Liver (tissue), 9 donors: ENCODE results near the gene TMEM63B. TPM values are rescaled to one million over a fixed set of nuclear protein-coding genes. Genes with fewer than 3 reads are reported as not detected.

Experiments used
- DNase-seq: peaks from one replicate; pipeline ENCODE4 v3.0.0-alpha.2; 2017; ENCODE audit warnings: low spot score
- H3K27ac ChIP-seq, 2 donors: one replicate each; pipeline ENCODE4 v1.7.0; 2013; ENCODE audit warnings: inconsistent platforms in 2 of 2, low read length in 2 of 2, control low read depth in 1 of 2, low read depth in 1 of 2, mild to moderate bottlenecking in 1 of 2
- H3K27me3 ChIP-seq, 4 donors: one replicate each; pipeline versions ENCODE4 v1.6.1 to v1.7.0; 2013; ENCODE audit warnings: low read length in 3 of 4, inconsistent platforms in 1 of 4, mild to moderate bottlenecking in 1 of 4, moderate library complexity in 1 of 4; ENCODE audit not compliant: control insufficient read depth in 4 of 4, insufficient read depth in 4 of 4
- H3K36me3 ChIP-seq, 4 donors: one replicate each; pipeline versions ENCODE4 v1.6.1 to v1.7.0; 2013; ENCODE audit warnings: low read length in 3 of 4, mild to moderate bottlenecking in 3 of 4, low read depth in 1 of 4, moderate library complexity in 1 of 4; ENCODE audit not compliant: control insufficient read depth in 4 of 4, insufficient read depth in 3 of 4
- H3K4me1 ChIP-seq, 4 donors: one replicate each; pipeline versions ENCODE4 v1.6.1 to v1.7.0; 2013; ENCODE audit warnings: low read length in 3 of 4, mild to moderate bottlenecking in 3 of 4, moderate library complexity in 1 of 4; ENCODE audit not compliant: control insufficient read depth in 4 of 4, insufficient read depth in 4 of 4
- H3K4me3 ChIP-seq, 3 donors: one replicate each; pipeline versions ENCODE4 v1.6.1 to v1.7.0; 2013; ENCODE audit warnings: low read length in 3 of 3, control low read depth in 1 of 3, low read depth in 1 of 3, mild to moderate bottlenecking in 1 of 3
- H3K9ac ChIP-seq, 2 donors: one replicate each; pipeline ENCODE4 v1.7.0; 2013; ENCODE audit warnings: low read length in 2 of 2, mild to moderate bottlenecking in 2 of 2, moderate library complexity in 2 of 2, control low read depth in 1 of 2, low read depth in 1 of 2
- H3K9me3 ChIP-seq, 4 donors: one replicate each; pipeline versions ENCODE4 v1.6.1 to v1.7.0; 2013; ENCODE audit warnings: low read length in 3 of 4; ENCODE audit not compliant: control insufficient read depth in 4 of 4
- ATF3 ChIP-seq: IDR thresholded peaks from 2 replicates; pipeline ENCODE4 v1.6.1; 2016; ENCODE audit warnings: antibody characterized with exemption
- CTCF ChIP-seq: fragments of 150-350 bp; IDR thresholded peaks from 2 replicates; pipeline ENCODE4 v1.5.1; 2017; ENCODE audit warnings: improper control_type of control experiment, low read depth, low read length; ENCODE audit not compliant: missing input control
- EGR1 ChIP-seq, 2 donors: IDR thresholded peaks; 2 replicates each; pipeline ENCODE4 v1.6.1; 2016 to 2018; ENCODE audit warnings: antibody characterized with exemption in 2 of 2, low read depth in 2 of 2
- FOXA1 ChIP-seq: IDR thresholded peaks from 2 replicates; pipeline ENCODE4 v1.6.1; 2016; ENCODE audit warnings: antibody characterized with exemption
- FOXA2 ChIP-seq: IDR thresholded peaks from 2 replicates; pipeline ENCODE4 v1.6.1; 2016; ENCODE audit warnings: antibody characterized with exemption
- GABPA ChIP-seq, 2 donors: IDR thresholded peaks in 1 of 2; conservative IDR thresholded peaks in 1 of 2; 2 replicates each; pipeline ENCODE4 v1.6.1; 2016; ENCODE audit warnings: antibody characterized with exemption in 2 of 2, mild to moderate bottlenecking in 1 of 2, moderate library complexity in 1 of 2
- HNF4A ChIP-seq, 2 donors: conservative IDR thresholded peaks; 2 replicates each; pipeline ENCODE4 v1.6.1; 2016; ENCODE audit warnings: antibody characterized with exemption in 2 of 2, mild to moderate bottlenecking in 2 of 2
- HNF4G ChIP-seq: IDR thresholded peaks from 2 replicates; pipeline ENCODE4 v1.6.1; 2016; ENCODE audit warnings: antibody characterized with exemption
- JUND ChIP-seq, 2 donors: IDR thresholded peaks; 2 replicates each; pipeline ENCODE4 v1.6.1; 2016; ENCODE audit warnings: antibody characterized with exemption in 2 of 2
- MAX ChIP-seq: IDR thresholded peaks from 2 replicates; pipeline ENCODE4 v1.6.1; 2016; ENCODE audit warnings: antibody characterized with exemption
- NR2F2 ChIP-seq: IDR thresholded peaks from 2 replicates; pipeline ENCODE4 v1.6.1; 2016; ENCODE audit warnings: antibody characterized with exemption
- RAD21 ChIP-seq, 2 donors: IDR thresholded peaks; 2 replicates each; pipeline ENCODE4 v1.6.1; 2016; ENCODE audit warnings: antibody characterized with exemption in 2 of 2, mild to moderate bottlenecking in 2 of 2
- REST ChIP-seq: IDR thresholded peaks from 2 replicates; pipeline ENCODE4 v1.6.1; 2016; ENCODE audit warnings: antibody characterized with exemption, mild to moderate bottlenecking
- SP1 ChIP-seq: IDR thresholded peaks from 2 replicates; pipeline ENCODE4 v1.6.1; 2018; ENCODE audit warnings: antibody characterized with exemption, mild to moderate bottlenecking
- TAF1 ChIP-seq: conservative IDR thresholded peaks from 2 replicates; pipeline ENCODE4 v1.6.1; 2016; ENCODE audit warnings: antibody characterized with exemption, mild to moderate bottlenecking
- YY1 ChIP-seq: IDR thresholded peaks from 2 replicates; pipeline ENCODE4 v1.6.1; 2016; ENCODE audit warnings: antibody characterized with exemption, mild to moderate bottlenecking
- WGBS: extraction: QIAGEN DNeasy Blood & Tissue Kit; methylation state at CpG from one replicate; pipeline ENCODE4 v1.1.7; 2013; 5-methylcytosine and 5-hydroxymethylcytosine counted together
- polyA plus RNA-seq, 2 donors: library from polyadenylated mRNA; stranded (reverse) in 1 of 2; unstranded in 1 of 2; fragments of 200-250 nt in 1 of 2; fragments of >200 nt in 1 of 2; fragmentation: Nextera tagmentation in 1 of 2; extraction: Ambion mirVana in 1 of 2; gene quantifications; one replicate each; pipeline versions ENCODE4 v1.2.1 to v1.2.3, GENCODE V29; 2013 to 2015
- total RNA-seq, 2 donors: library from RNA; depleted of rRNA; stranded (reverse); fragments of >200 nt; gene quantifications; one replicate each; pipeline ENCODE4 v1.2.3, GENCODE V29; 2014
- donor health status: healthy.
- donor health status: healthy.
- donor health status: healthy.
- donor health status: healthy.
- donor health status: healthy.

The TMEM63B gene
- total and polyA plus RNA-seq, 4 donors: 9.6 to 64.9 (median 37.6) TPM

GRCh38 chr6:44135173-44135758, 7.9 kb downstream of the TMEM63B start (continued):
- no peak for TF ChIP-seq MAX
- no peak for TF ChIP-seq RAD21 (IDR thresholded peaks at IDR 0.05)
- TF ChIP-seq YY1: no peak
- no peak for TF ChIP-seq SP1
- TF ChIP-seq HNF4A (conservative IDR thresholded peaks at IDR 0.05): no peak
- no peak for TF ChIP-seq FOXA1
- no peak for TF ChIP-seq ATF3
- TF ChIP-seq NR2F2: no peak

- no peak overlapping the region for H3K4me3 ChIP-seq
- no peaks in the 10 kb centered on the region for H3K4me1 ChIP-seq
- no peak for DNase-seq
- no peak overlapping the region for H3K9ac ChIP-seq
- H3K9me3 ChIP-seq: no peaks in the 10 kb centered on the region
- WGBS: 95% methylated on average over 7 of the region's 7 CpGs
- peaks cover 2 to 42% (median 27%) of the 10 kb centered on the region in 4 donors for H3K36me3 ChIP-seq
- TF ChIP-seq SP1 (no peak), JUND (IDR thresholded peaks at IDR 0.05) (no peak), HNF4A (conservative IDR thresholded peaks at IDR 0.05) (no peak), FOXA1 (no peak), FOXA2 (no peak), HNF4G (no peak), RAD21 (IDR thresholded peaks at IDR 0.05) (no peak), EGR1 (IDR thresholded peaks at IDR 0.05; ENCODE audit: low read depth in 2 of 2) (no peak), YY1 (no peak), NR2F2 (no peak), GABPA (IDR thresholded peaks at IDR 0.05 in 1 of 2, conservative IDR thresholded peaks at IDR 0.05 in 1 of 2) (no peak), CTCF (no peak), REST (no peak), TAF1 (no peak)
- no peaks in the 10 kb centered on the region for H3K27me3 ChIP-seq
- H3K27ac ChIP-seq: no peak overlapping the region
These were observed 8.5 kb downstream of the TMEM63B start for GRCh38 chr6:44135875-44136274.
